HEK293T (cell line): ENCODE data around the gene DHRS9.

ENCODE experiments used
- ARNT ChIP-seq: fragments of 450-650 bp; IDR thresholded peaks from 2 replicates; pipeline ENCODE4 v1.6.1; 2017; ENCODE audit warnings: mild to moderate bottlenecking
- BHLHE40 ChIP-seq: fragments of 450-650 bp; IDR thresholded peaks from 2 replicates; pipeline ENCODE4 v1.6.1; 2016; ENCODE audit warnings: mild to moderate bottlenecking, moderate library complexity, borderline replicate concordance
- ELF4 ChIP-seq: fragments of 450-650 bp; IDR thresholded peaks from 2 replicates; pipeline ENCODE4 v1.6.1; 2017; ENCODE audit warnings: antibody characterized with exemption
- FOXA1 ChIP-seq: fragments of 450-650 bp; IDR thresholded peaks from 2 replicates; pipeline ENCODE4 v1.6.1; 2016; ENCODE audit warnings: mild to moderate bottlenecking
- FOXK2 ChIP-seq: fragments of 450-650 bp; IDR thresholded peaks from 2 replicates; pipeline ENCODE4 v1.6.1; 2016; ENCODE audit warnings: mild to moderate bottlenecking
- FOXM1 ChIP-seq: fragments of 450-650 bp; IDR thresholded peaks from 2 replicates; pipeline ENCODE4 v1.6.1; 2017; ENCODE audit warnings: mild to moderate bottlenecking, borderline replicate concordance
- LEF1 ChIP-seq: fragments of 450-650 bp; IDR thresholded peaks from 2 replicates; pipeline ENCODE4 v1.6.1; 2017; ENCODE audit warnings: mild to moderate bottlenecking, borderline replicate concordance
- NFRKB ChIP-seq: fragments of 450-650 bp; IDR thresholded peaks from 2 replicates; pipeline ENCODE4 v1.6.1; 2016; ENCODE audit warnings: mild to moderate bottlenecking, moderate library complexity
- SP1 ChIP-seq: fragments of 450-650 bp; IDR thresholded peaks from 2 replicates; pipeline ENCODE4 v1.6.1; 2017
- SUZ12 ChIP-seq: fragments of 450-650 bp; IDR thresholded peaks from 2 replicates; pipeline ENCODE4 v1.6.1; 2016; ENCODE audit warnings: mild to moderate bottlenecking
- TARDBP ChIP-seq: fragments of 450-650 bp; IDR thresholded peaks from 2 replicates; pipeline ENCODE4 v1.6.1; 2016

- TF ChIP-seq FOXA1 (no peak), SP1 (no peak), ARNT (no peak), TARDBP (no peak), BHLHE40 (no peak), LEF1 (no peak), ELF4 (no peak), FOXK2 (no peak), FOXM1 (no peak), NFRKB (no peak), SUZ12 (no peak)
Measured at GRCh38 chr2:169077674-169078240, 8.4 kb downstream of the DHRS9 start.
